Stomach (tissue), 9 donors: ENCODE measurements around the gene STAM2. TPM values are rescaled to one million over a fixed set of nuclear protein-coding genes. Genes with fewer than 3 reads are reported as not detected.

Experiments used
- DNase-seq, 2 donors: peaks; one replicate each; pipeline versions ENCODE4 v3.0.0 to v3.0.0-alpha.2; 2013 to 2019
- H3K27ac ChIP-seq, 5 donors: fragments of 200-600 bp in 4 of 5; sonication (generic) in 4 of 5; one replicate each; pipeline ENCODE4 v1.5.1; 2013 to 2019; ENCODE audit warnings: mild to moderate bottlenecking in 1 of 5, moderate library complexity in 1 of 5
- H3K27me3 ChIP-seq, 3 donors: fragments of 200-600 bp; sonication (generic); one replicate each; pipeline ENCODE4 v1.5.1; 2017 to 2019; ENCODE audit warnings: mixed run types in 1 of 3
- H3K36me3 ChIP-seq, 4 donors: fragments of 200-600 bp; sonication (generic); 1 replicate in 3 of 4; 2 replicates in 1 of 4; pipeline ENCODE4 v1.5.1; 2016 to 2019
- H3K4me1 ChIP-seq, 4 donors: fragments of 200-600 bp; sonication (generic); one replicate each; pipeline ENCODE4 v1.5.1; 2016 to 2019
- H3K4me3 ChIP-seq, 4 donors: fragments of 200-600 bp; sonication (generic) in 3 of 4; one replicate each; pipeline ENCODE4 v1.5.1; 2016 to 2019; ENCODE audit warnings: mild to moderate bottlenecking in 1 of 4
- H3K9me3 ChIP-seq, 4 donors: fragments of 200-600 bp; sonication (generic); one replicate each; pipeline ENCODE4 v1.5.1; 2016 to 2019
- CTCF ChIP-seq, 7 experiments: fragments of 450-650 bp in 4 of 7; fragments of 200-600 bp in 3 of 7; sonication (generic) in 3 of 7; IDR thresholded peaks; one replicate each; pipeline ENCODE4 v1.5.1; 2016 to 2019; ENCODE audit warnings: antibody characterized with exemption in 7 of 7, control low read depth in 2 of 7, mild to moderate bottlenecking in 1 of 7
- EP300 ChIP-seq: sonication (generic); formaldehyde crosslinking; IDR thresholded peaks from one replicate; pipeline ENCODE4 v1.6.1; 2017; ENCODE audit warnings: antibody characterized with exemption
- POLR2A ChIP-seq, 4 donors: fragments of 450-650 bp; IDR thresholded peaks; one replicate each; pipeline ENCODE4 v1.6.1; 2016; ENCODE audit warnings: antibody characterized with exemption in 4 of 4, control low read depth in 2 of 4, mild to moderate bottlenecking in 1 of 4, moderate library complexity in 1 of 4
- POLR2AphosphoS5 ChIP-seq, 3 donors: sonication (generic); formaldehyde crosslinking; IDR thresholded peaks; one replicate each; pipeline ENCODE4 v1.6.1; 2016; ENCODE audit warnings: antibody characterized with exemption in 3 of 3
- WGBS, 5 donors: extraction: QIAGEN DNeasy Blood & Tissue Kit in 3 of 5; methylation state at CpG; one replicate each; pipeline versions ENCODE4 v1.1.5 to v1.1.7; 2013 to 2018; 5-methylcytosine and 5-hydroxymethylcytosine counted together
- intact Hi-C: fragments of 100-400 bp; cut with DNase I; formaldehyde crosslinking; loops from one replicate; pipeline ENCODE4 v1.15.1; 2023; ENCODE audit warnings: low total_unique reads
- polyA plus RNA-seq, 3 donors: library from polyadenylated mRNA; stranded (reverse); fragments of 200-250 nt; gene quantifications; one replicate each; pipeline ENCODE4 v1.2.3, GENCODE V29; 2013
- total RNA-seq, 5 donors: library from RNA; depleted of rRNA; stranded (reverse); fragments of >200 nt; gene quantifications; one replicate each; pipeline versions ENCODE4 v1.1.0 to v1.2.3, GENCODE V29; 2014 to 2016
- donor health status: healthy with polysubstance abuse.
- donor health status: Bipolar disorder and iron deficiency.
- donor health status: healthy.

STAM2 gene
- total and polyA plus RNA-seq, 8 donors, result 4.9 to 55.3 (median 11.1) TPM

- no peak overlapping the region for H3K4me3 ChIP-seq
- no peak for TF ChIP-seq CTCF (IDR thresholded peaks at IDR 0.05)
- TF ChIP-seq POLR2A (IDR thresholded peaks at IDR 0.05), result no peak
- no peak for TF ChIP-seq POLR2AphosphoS5 (IDR thresholded peaks at IDR 0.05)
- no peak for TF ChIP-seq EP300
- WGBS, 5 donors, result 91 to 94% (median 92%) methylated on average over 7 of the region's 7 CpGs
- peaks cover 0 to 16% (median 8%) of the 10 kb centered on the region in 4 donors for H3K36me3 ChIP-seq
- DNase-seq, result no peak
- no peaks in the 10 kb centered on the region for H3K27me3 ChIP-seq
- H3K4me1 ChIP-seq, result peaks cover 0 to 22% (median 9%) of the 10 kb centered on the region in 4 donors
- peaks cover 0 to 7% (median 3%) of the 10 kb centered on the region in 4 donors for H3K9me3 ChIP-seq
- H3K27ac ChIP-seq, result no peak overlapping the region
- intact Hi-C loops, result no loop called here
Measured at GRCh38 chr2:152154462-152154861, 21.1 kb downstream of the STAM2 start.

GRCh38 chr2:152134488-152135280 lies 40.9 kb downstream of the STAM2 start:
- Histone ChIP-seq H3K4me1 (peaks cover 0 to 39% (median 17%) of the 10 kb centered on the region in 4 donors), H3K27me3 (no peaks in the 10 kb centered on the region), H3K36me3 (peaks cover 0 to 30% (median 14%) of the 10 kb centered on the region in 4 donors), H3K27ac (no peak overlapping the region), H3K9me3 (no peaks in the 10 kb centered on the region), H3K4me3 (no peak overlapping the region)
- peak in 1 of 2 donors; percentile 14 for DNase-seq
- 30 to 52% (median 42%) methylated on average over 5 of the region's 5 CpGs for WGBS, 5 donors
- TF ChIP-seq CTCF (IDR thresholded peaks at IDR 0.05) (no peak), POLR2A (IDR thresholded peaks at IDR 0.05) (no peak), EP300 (no peak), POLR2AphosphoS5 (IDR thresholded peaks at IDR 0.05) (no peak)
- intact Hi-C loops, result no loop called here

GRCh38 chr2:152132306-152132705 lies 43.3 kb downstream of the STAM2 start:
- intact Hi-C loops, result no loop called here
- DNase-seq, result no peak
- Histone ChIP-seq H3K27ac (no peak overlapping the region), H3K4me1 (peaks cover 0 to 39% (median 17%) of the 10 kb centered on the region in 4 donors), H3K9me3 (no peaks in the 10 kb centered on the region), H3K36me3 (peaks cover 0 to 41% (median 24%) of the 10 kb centered on the region in 4 donors), H3K27me3 (no peaks in the 10 kb centered on the region), H3K4me3 (no peak overlapping the region)
- 15 to 42% (median 21%) methylated on average over 1 of the region's 1 CpG for WGBS, 5 donors
- TF ChIP-seq EP300, result no peak

GRCh38 chr2:152127628-152128027 lies 47.9 kb downstream of the STAM2 start:
- intact Hi-C loops, result no loop called here

More at GRCh38 chr2:152127628-152128027, 47.9 kb downstream of the STAM2 start:
- Histone ChIP-seq H3K4me3 (no peak overlapping the region), H3K27ac (no peak overlapping the region), H3K9me3 (no peaks in the 10 kb centered on the region), H3K36me3 (peaks cover 3 to 69% (median 58%) of the 10 kb centered on the region in 4 donors), H3K27me3 (no peaks in the 10 kb centered on the region), H3K4me1 (peaks cover 0 to 12% (median 4%) of the 10 kb centered on the region in 4 donors)
- TF ChIP-seq EP300, result no peak
- no peak for TF ChIP-seq POLR2A (IDR thresholded peaks at IDR 0.05)
- no peak for TF ChIP-seq POLR2AphosphoS5 (IDR thresholded peaks at IDR 0.05)
- TF ChIP-seq CTCF (IDR thresholded peaks at IDR 0.05), result no peak
- DNase-seq, result no peak
